AG10803 (cell line): ENCODE measurements around the gene USP35.

Experiments
- DNase-seq: peaks from one replicate; pipeline ENCODE4 v3.0.0; 2010; ENCODE audit warnings: low read depth
- H3K4me3 ChIP-seq: 2 replicates; pipeline ENCODE4 v1.5.1; 2011; ENCODE audit warnings: mild to moderate bottlenecking, low read length, control low read depth
- TF ChIP-seq, protein P1 (sequence below): conservative IDR thresholded peaks from 2 replicates; pipeline ENCODE4 v1.5.1; 2011; ENCODE audit warnings: mild to moderate bottlenecking, low read length, control low read depth, inconsistent platforms

USP35 gene, protein sequence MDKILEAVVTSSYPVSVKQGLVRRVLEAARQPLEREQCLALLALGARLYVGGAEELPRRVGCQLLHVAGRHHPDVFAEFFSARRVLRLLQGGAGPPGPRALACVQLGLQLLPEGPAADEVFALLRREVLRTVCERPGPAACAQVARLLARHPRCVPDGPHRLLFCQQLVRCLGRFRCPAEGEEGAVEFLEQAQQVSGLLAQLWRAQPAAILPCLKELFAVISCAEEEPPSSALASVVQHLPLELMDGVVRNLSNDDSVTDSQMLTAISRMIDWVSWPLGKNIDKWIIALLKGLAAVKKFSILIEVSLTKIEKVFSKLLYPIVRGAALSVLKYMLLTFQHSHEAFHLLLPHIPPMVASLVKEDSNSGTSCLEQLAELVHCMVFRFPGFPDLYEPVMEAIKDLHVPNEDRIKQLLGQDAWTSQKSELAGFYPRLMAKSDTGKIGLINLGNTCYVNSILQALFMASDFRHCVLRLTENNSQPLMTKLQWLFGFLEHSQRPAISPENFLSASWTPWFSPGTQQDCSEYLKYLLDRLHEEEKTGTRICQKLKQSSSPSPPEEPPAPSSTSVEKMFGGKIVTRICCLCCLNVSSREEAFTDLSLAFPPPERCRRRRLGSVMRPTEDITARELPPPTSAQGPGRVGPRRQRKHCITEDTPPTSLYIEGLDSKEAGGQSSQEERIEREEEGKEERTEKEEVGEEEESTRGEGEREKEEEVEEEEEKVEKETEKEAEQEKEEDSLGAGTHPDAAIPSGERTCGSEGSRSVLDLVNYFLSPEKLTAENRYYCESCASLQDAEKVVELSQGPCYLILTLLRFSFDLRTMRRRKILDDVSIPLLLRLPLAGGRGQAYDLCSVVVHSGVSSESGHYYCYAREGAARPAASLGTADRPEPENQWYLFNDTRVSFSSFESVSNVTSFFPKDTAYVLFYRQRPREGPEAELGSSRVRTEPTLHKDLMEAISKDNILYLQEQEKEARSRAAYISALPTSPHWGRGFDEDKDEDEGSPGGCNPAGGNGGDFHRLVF

GRCh38 chr11:78188286-78189173 lies at the start of gene USP35, which contains the start of gene KCTD21:
TSS of gene USP35 (plus strand) at chr11:78188919. CDS start at chr11:78196246, 7,327 bp downstream.
TSS of gene KCTD21 (minus strand) at chr11:78188626. CDS start at chr11:78174554, 14,072 bp downstream.
- peak within 1 kb of the TSS; percentile 95 for H3K4me3 ChIP-seq
- DNase-seq: peak; percentile 95
- TF ChIP-seq, protein P1, sequence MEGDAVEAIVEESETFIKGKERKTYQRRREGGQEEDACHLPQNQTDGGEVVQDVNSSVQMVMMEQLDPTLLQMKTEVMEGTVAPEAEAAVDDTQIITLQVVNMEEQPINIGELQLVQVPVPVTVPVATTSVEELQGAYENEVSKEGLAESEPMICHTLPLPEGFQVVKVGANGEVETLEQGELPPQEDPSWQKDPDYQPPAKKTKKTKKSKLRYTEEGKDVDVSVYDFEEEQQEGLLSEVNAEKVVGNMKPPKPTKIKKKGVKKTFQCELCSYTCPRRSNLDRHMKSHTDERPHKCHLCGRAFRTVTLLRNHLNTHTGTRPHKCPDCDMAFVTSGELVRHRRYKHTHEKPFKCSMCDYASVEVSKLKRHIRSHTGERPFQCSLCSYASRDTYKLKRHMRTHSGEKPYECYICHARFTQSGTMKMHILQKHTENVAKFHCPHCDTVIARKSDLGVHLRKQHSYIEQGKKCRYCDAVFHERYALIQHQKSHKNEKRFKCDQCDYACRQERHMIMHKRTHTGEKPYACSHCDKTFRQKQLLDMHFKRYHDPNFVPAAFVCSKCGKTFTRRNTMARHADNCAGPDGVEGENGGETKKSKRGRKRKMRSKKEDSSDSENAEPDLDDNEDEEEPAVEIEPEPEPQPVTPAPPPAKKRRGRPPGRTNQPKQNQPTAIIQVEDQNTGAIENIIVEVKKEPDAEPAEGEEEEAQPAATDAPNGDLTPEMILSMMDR: no peak

GRCh38 chr11:78139422-78140391 lies 49.0 kb upstream of the USP35 start, which contains the start of gene ALG8:
TSS of gene ALG8 (minus strand) at chr11:78139626. CDS start at chr11:78139588, 38 bp downstream.
- DNase-seq: peak; percentile 95
- TF ChIP-seq, protein P1: no peak

GRCh38 chr11:78140392-78141077 lies 48.2 kb upstream of the USP35 start:
- peak overlapping the region; percentile 94 for H3K4me3 ChIP-seq
- no peak for DNase-seq
- TF ChIP-seq, protein P1: no peak

More at GRCh38 chr11:78139422-78140391, 49.0 kb upstream of the USP35 start, which contains the start of gene ALG8:
- peak within 1 kb of the TSS; percentile 94 for H3K4me3 ChIP-seq

DNA sequence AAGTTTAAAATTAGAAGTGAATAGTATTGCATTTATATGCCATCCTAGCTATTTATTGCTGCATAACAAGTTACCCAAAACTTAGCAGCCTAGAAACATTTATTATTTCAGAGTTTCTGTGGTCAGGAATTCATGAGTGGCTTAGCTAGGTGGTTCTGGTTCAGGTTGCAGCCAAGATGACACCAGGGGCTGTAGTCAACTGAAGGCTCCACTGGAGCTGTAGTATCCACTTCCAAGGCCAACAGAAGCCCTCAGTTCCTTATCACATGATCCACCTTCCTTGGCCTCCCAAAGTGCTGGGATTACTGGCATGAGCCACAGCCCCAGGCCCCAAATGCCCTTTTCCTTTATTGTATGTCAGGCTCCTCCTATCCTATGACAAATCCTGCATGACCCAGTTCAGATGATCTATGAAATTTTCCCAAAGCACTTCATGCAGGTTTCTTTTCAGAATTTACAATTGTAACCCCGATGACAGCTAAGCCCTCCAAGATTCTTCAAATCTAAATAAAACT lies 43.2 kb upstream of the USP35 start:
- TF ChIP-seq, protein P1: no peak
- no peak for DNase-seq
- no peak overlapping the region for H3K4me3 ChIP-seq

DNA sequence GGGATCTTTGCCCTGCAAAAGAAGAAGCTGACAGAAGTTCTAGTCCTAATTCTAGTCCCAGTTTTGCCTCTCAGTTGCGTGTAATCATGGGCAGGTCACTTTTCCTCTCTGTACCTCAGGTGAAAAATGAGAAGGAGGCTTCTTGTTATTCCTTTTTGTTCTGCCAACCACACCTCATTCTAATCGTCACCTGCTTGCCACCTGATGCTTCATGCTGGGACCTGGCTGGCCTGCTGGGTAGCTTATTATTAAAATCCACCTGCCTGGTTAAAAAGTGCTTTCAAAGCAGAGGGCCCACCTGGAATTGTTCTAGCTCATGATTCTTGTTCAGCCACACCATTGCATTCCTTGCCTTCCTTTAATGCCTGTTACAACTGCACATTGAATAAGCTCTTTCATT lies 40.9 kb upstream of the USP35 start:
- TF ChIP-seq, protein P1: no peak
- no peak for DNase-seq
- no peak overlapping the region for H3K4me3 ChIP-seq
